GM12891 (cell line): ENCODE results near the gene CASTOR2.

ENCODE experiments used
- POLR2A ChIP-seq: IDR thresholded peaks from 2 replicates; pipeline ENCODE4 v1.6.1; 2011; ENCODE audit warnings: low read depth, low read length, control low read depth
- TAF1 ChIP-seq: IDR thresholded peaks from 2 replicates; pipeline ENCODE4 v1.6.1; 2011; ENCODE audit warnings: low read depth, low read length, control low read depth

- TF ChIP-seq POLR2A (no peak), TAF1 (no peak)
Measured at GRCh38 chr7:75055155-75055554, 90.7 kb downstream of the CASTOR2 start.
